ENCODE data around the gene CDH16.
A peak's percentile ranks its signal among the peaks of the same experiment; 100 is the strongest.

The CDH16 gene

DNA sequence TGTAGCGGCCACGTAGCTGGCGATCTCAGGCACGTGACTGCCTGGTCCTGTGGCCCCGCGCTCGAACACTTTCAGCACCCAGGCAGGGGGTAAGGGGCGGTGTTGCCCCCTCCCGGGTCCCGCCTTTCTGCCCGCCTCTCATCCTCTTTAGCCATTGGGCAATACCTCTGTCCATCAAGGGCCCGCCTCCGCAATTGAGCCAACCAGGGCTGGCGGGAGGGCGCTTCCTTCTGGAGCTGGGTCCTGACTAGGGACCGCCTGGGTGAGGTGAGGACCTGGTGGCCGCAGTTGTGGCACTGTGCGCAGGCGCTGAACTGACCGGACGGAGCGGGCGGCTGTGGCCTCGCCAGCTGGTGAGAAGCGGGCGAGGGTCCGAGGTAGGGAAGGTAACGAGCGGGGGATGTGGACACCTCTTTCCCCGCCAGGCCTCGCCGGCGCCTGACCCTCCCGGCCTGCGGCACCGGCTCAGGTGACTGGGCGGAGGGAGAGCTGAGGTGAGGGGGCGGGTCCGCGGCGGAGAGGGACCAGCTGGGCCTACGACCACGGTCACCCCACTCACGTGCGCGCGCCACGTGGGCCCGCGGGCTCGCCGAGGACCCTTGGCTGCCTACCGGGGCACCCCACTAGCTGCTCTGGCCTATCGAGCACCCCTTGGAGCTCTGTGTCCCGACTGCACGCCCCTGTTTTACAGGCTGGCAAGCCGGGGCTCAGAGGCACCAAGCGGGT lies 38.2 kb downstream of the CDH16 start, which contains the start of gene PDP2 (continued):
- TF ChIP-seq ZNF571 (tag by site-specific recombination; IDR thresholded peaks at IDR 0.05): no peak
- TF ChIP-seq ZNF132 (tag by site-specific recombination; IDR thresholded peaks at IDR 0.05; ENCODE audit: borderline replicate concordance): no peak
- no peak for TF ChIP-seq HOXA7 (CRISPR knock-in tag; IDR thresholded peaks at IDR 0.05; ENCODE audit: borderline replicate concordance)
- TF ChIP-seq, protein P1, sequence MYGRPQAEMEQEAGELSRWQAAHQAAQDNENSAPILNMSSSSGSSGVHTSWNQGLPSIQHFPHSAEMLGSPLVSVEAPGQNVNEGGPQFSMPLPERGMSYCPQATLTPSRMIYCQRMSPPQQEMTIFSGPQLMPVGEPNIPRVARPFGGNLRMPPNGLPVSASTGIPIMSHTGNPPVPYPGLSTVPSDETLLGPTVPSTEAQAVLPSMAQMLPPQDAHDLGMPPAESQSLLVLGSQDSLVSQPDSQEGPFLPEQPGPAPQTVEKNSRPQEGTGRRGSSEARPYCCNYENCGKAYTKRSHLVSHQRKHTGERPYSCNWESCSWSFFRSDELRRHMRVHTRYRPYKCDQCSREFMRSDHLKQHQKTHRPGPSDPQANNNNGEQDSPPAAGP (tag by site-specific recombination; IDR thresholded peaks at IDR 0.05): no peak
- TF ChIP-seq, protein P2, sequence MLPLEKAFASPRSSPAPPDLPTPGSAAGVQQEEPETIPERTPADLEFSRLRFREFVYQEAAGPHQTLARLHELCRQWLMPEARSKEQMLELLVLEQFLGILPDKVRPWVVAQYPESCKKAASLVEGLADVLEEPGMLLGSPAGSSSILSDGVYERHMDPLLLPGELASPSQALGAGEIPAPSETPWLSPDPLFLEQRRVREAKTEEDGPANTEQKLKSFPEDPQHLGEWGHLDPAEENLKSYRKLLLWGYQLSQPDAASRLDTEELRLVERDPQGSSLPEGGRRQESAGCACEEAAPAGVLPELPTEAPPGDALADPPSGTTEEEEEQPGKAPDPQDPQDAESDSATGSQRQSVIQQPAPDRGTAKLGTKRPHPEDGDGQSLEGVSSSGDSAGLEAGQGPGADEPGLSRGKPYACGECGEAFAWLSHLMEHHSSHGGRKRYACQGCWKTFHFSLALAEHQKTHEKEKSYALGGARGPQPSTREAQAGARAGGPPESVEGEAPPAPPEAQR (tag by site-specific recombination; IDR thresholded peaks at IDR 0.05): no peak
- TF ChIP-seq, protein P3, sequence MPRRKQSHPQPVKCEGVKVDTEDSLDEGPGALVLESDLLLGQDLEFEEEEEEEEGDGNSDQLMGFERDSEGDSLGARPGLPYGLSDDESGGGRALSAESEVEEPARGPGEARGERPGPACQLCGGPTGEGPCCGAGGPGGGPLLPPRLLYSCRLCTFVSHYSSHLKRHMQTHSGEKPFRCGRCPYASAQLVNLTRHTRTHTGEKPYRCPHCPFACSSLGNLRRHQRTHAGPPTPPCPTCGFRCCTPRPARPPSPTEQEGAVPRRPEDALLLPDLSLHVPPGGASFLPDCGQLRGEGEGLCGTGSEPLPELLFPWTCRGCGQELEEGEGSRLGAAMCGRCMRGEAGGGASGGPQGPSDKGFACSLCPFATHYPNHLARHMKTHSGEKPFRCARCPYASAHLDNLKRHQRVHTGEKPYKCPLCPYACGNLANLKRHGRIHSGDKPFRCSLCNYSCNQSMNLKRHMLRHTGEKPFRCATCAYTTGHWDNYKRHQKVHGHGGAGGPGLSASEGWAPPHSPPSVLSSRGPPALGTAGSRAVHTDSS (tag by site-specific recombination; IDR thresholded peaks at IDR 0.05): no peak
- TF ChIP-seq, protein P4, sequence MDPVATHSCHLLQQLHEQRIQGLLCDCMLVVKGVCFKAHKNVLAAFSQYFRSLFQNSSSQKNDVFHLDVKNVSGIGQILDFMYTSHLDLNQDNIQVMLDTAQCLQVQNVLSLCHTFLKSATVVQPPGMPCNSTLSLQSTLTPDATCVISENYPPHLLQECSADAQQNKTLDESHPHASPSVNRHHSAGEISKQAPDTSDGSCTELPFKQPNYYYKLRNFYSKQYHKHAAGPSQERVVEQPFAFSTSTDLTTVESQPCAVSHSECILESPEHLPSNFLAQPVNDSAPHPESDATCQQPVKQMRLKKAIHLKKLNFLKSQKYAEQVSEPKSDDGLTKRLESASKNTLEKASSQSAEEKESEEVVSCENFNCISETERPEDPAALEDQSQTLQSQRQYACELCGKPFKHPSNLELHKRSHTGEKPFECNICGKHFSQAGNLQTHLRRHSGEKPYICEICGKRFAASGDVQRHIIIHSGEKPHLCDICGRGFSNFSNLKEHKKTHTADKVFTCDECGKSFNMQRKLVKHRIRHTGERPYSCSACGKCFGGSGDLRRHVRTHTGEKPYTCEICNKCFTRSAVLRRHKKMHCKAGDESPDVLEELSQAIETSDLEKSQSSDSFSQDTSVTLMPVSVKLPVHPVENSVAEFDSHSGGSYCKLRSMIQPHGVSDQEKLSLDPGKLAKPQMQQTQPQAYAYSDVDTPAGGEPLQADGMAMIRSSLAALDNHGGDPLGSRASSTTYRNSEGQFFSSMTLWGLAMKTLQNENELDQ (tag by site-specific recombination; IDR thresholded peaks at IDR 0.05; ENCODE audit: low read depth): no peak
- no peak for TF ChIP-seq ZNF394 (tag by site-specific recombination; IDR thresholded peaks at IDR 0.05; ENCODE audit: borderline replicate concordance)
- 0 out of 2 replicates have a peak, but pooled peaks have one; percentile 56 for TF ChIP-seq ZFP37 (tag by site-specific recombination; IDR thresholded peaks at IDR 0.05)
- TF ChIP-seq ZNF785 (tag by site-specific recombination; IDR thresholded peaks at IDR 0.05): no peak
- TF ChIP-seq ZNF146 (tag by site-specific recombination; IDR thresholded peaks at IDR 0.05): no peak
- no peak; the same call in 1 of the 2 replicates for TF ChIP-seq ZNF792 (tag by site-specific recombination; IDR thresholded peaks at IDR 0.05)
- TF ChIP-seq REPIN1 (tag by site-specific recombination; IDR thresholded peaks at IDR 0.05; ENCODE audit: low read depth): 0 out of 2 replicates have a peak, but pooled peaks have one; percentile 42
- TF ChIP-seq, protein P5, sequence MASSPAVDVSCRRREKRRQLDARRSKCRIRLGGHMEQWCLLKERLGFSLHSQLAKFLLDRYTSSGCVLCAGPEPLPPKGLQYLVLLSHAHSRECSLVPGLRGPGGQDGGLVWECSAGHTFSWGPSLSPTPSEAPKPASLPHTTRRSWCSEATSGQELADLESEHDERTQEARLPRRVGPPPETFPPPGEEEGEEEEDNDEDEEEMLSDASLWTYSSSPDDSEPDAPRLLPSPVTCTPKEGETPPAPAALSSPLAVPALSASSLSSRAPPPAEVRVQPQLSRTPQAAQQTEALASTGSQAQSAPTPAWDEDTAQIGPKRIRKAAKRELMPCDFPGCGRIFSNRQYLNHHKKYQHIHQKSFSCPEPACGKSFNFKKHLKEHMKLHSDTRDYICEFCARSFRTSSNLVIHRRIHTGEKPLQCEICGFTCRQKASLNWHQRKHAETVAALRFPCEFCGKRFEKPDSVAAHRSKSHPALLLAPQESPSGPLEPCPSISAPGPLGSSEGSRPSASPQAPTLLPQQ (tag by site-specific recombination; IDR thresholded peaks at IDR 0.05): peak; percentile 14; the same call in 1 of the 2 replicates
- TF ChIP-seq SCRT1 (tag by site-specific recombination; IDR thresholded peaks at IDR 0.05; ENCODE audit: borderline replicate concordance): no peak
- TF ChIP-seq, protein P6, sequence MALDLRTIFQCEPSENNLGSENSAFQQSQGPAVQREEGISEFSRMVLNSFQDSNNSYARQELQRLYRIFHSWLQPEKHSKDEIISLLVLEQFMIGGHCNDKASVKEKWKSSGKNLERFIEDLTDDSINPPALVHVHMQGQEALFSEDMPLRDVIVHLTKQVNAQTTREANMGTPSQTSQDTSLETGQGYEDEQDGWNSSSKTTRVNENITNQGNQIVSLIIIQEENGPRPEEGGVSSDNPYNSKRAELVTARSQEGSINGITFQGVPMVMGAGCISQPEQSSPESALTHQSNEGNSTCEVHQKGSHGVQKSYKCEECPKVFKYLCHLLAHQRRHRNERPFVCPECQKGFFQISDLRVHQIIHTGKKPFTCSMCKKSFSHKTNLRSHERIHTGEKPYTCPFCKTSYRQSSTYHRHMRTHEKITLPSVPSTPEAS (tag by site-specific recombination; IDR thresholded peaks at IDR 0.05): no peak
- TF ChIP-seq ZNF791 (tag by site-specific recombination; IDR thresholded peaks at IDR 0.05): no peak
- TF ChIP-seq KLF10 (tag by site-specific recombination; IDR thresholded peaks at IDR 0.05): peak; percentile 99
- no peak for TF ChIP-seq ZNF140 (tag by site-specific recombination; IDR thresholded peaks at IDR 0.05)
- TF ChIP-seq ZNF169 (tag by site-specific recombination; IDR thresholded peaks at IDR 0.05): no peak
- no peak for TF ChIP-seq ZNF202 (tag by site-specific recombination; IDR thresholded peaks at IDR 0.05; ENCODE audit: borderline replicate concordance)
- TF ChIP-seq ZNF654 (tag by site-specific recombination; IDR thresholded peaks at IDR 0.05; ENCODE audit: low read depth): no peak
- TF ChIP-seq ZFP69B (tag by site-specific recombination; IDR thresholded peaks at IDR 0.05): no peak; the same call in 1 of the 2 replicates
- TF ChIP-seq, protein P7, sequence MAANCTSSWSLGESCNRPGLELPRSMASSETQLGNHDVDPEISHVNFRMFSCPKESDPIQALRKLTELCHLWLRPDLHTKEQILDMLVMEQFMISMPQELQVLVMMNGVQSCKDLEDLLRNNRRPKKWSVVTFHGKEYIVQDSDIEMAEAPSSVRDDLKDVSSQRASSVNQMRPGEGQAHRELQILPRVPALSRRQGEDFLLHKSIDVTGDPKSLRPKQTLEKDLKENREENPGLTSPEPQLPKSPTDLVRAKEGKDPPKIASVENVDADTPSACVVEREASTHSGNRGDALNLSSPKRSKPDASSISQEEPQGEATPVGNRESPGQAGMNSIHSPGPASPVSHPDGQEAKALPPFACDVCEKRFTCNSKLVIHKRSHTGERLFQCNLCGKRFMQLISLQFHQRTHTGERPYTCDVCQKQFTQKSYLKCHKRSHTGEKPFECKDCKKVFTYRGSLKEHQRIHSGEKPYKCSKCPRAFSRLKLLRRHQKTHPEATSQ (tag by site-specific recombination; IDR thresholded peaks at IDR 0.05): no peak
- no peak for TF ChIP-seq ZNF239 (tag by site-specific recombination; IDR thresholded peaks at IDR 0.05)
- TF ChIP-seq, protein P8, sequence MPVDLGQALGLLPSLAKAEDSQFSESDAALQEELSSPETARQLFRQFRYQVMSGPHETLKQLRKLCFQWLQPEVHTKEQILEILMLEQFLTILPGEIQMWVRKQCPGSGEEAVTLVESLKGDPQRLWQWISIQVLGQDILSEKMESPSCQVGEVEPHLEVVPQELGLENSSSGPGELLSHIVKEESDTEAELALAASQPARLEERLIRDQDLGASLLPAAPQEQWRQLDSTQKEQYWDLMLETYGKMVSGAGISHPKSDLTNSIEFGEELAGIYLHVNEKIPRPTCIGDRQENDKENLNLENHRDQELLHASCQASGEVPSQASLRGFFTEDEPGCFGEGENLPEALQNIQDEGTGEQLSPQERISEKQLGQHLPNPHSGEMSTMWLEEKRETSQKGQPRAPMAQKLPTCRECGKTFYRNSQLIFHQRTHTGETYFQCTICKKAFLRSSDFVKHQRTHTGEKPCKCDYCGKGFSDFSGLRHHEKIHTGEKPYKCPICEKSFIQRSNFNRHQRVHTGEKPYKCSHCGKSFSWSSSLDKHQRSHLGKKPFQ (tag by site-specific recombination; IDR thresholded peaks at IDR 0.05): no peak
- no peak for TF ChIP-seq ZNF707 (tag by site-specific recombination; IDR thresholded peaks at IDR 0.05)

Measured in HEK293 (cell line).